GM10266 (cell line): ENCODE measurements around the gene IFNL1.
"Not testable (repeated sequence)": the region's sequence is repeated elsewhere in the genome, so short reads cannot be mapped to it uniquely, and the experiment has no call there.

ENCODE experiments used
- DNase-seq: peaks from one replicate; pipeline ENCODE4 v3.0.0; 2012; ENCODE audit errors: extremely low spot score
- CTCF ChIP-seq: IDR thresholded peaks from 2 replicates; pipeline ENCODE4 v1.5.1; 2012; ENCODE audit warnings: mild to moderate bottlenecking, low read depth; ENCODE audit not compliant: control insufficient read depth, insufficient read depth; ENCODE audit errors: missing control alignments

IFNL1 gene

GRCh38 chr19:39306075-39306474 lies 9.9 kb downstream of the IFNL1 start:
- no peak for TF ChIP-seq CTCF
- no peak for DNase-seq

- TF ChIP-seq CTCF: no peak
- DNase-seq: no peak
These were observed 11.0 kb downstream of the IFNL1 start for GRCh38 chr19:39307046-39307821.

- TF ChIP-seq CTCF: no peak
- DNase-seq: no peak
These were observed 11.8 kb downstream of the IFNL1 start for GRCh38 chr19:39307822-39308530.

- no peak for TF ChIP-seq CTCF
- DNase-seq: no peak
These were observed 12.5 kb downstream of the IFNL1 start for GRCh38 chr19:39308531-39309304.

- not testable (repeated sequence) for DNase-seq
These were observed 13.1 kb downstream of the IFNL1 start for GRCh38 chr19:39309305-39309670.

- no peak for DNase-seq
- TF ChIP-seq CTCF: no peak
These were observed 14.5 kb downstream of the IFNL1 start for GRCh38 chr19:39310558-39311311.

- no peak for DNase-seq
- no peak for TF ChIP-seq CTCF
These were observed 18.0 kb downstream of the IFNL1 start for GRCh38 chr19:39314016-39314728.
